HG02798 (cell line): ENCODE data around the gene CCRL2.
"Not testable (repeated sequence)": the region's sequence is repeated elsewhere in the genome, so short reads cannot be mapped to it uniquely, and the experiment has no call there.

Experiments
- ATAC-seq: cut with Tn5 transposase; IDR thresholded peaks from one replicate; pipeline ENCODE4 v1.9.1; 2021; ENCODE audit warnings: mild to moderate bottlenecking; ENCODE audit not compliant: unreplicated experiment, poor library complexity

Gene CCRL2

DNA sequence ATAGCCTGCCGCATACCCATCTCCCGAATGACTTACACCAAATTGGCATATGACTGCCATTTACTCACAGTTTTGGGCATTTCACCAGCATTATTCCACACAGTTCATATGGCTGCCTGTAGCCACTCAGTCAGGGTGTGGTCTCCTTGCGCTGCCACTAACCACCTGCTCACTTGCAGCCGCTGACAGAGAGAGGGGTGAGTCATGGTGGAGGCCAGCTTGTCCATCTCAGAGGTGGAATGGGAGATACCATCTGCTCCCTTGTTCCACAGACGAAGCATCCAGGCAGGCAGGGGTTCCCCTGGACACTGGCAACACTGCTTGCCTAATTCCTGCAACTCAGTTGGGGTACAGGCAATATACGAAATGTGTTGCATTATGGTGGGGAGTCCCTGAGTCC is 15.6 kb downstream of the CCRL2 start:
- no peak for ATAC-seq

DNA sequence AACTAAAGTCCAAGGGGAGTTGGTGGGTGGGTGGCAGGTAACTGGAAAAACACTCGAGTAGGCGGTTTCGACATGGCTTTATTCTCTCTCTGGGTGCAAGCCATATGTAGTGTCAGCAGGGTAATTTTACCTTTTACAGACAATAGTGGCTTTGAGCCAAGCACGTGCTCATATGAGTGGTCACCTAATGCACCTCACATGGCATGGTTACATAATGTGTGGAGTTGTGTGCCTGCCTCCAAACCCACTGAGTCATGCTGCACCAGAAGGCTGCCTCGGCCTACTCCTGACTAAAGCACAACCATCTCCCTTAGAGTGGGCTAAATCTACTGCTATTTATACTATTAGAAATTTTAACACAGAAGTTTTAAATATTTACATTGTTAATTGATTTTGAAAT is 16.5 kb downstream of the CCRL2 start:
- no peak for ATAC-seq

DNA sequence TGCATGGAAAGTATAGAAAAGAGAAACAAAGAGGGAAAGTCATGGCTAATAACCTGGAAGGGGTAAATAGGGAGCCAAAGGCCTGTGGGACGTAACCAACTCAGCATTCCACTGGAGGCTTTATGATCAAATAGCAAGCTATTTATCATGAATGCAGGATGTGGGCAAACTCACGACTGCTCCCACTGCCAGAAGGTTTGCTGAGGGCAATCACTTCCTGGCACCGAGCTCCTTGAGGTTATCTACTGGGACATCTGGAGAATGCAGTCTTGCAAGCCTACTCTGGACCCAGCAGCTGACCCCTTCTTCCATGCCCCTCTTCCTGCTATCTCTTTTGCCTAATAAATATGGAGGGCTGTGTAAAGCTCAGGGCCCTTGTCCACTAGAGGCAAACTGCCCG is 19.4 kb downstream of the CCRL2 start:
- not testable (repeated sequence) for ATAC-seq

DNA sequence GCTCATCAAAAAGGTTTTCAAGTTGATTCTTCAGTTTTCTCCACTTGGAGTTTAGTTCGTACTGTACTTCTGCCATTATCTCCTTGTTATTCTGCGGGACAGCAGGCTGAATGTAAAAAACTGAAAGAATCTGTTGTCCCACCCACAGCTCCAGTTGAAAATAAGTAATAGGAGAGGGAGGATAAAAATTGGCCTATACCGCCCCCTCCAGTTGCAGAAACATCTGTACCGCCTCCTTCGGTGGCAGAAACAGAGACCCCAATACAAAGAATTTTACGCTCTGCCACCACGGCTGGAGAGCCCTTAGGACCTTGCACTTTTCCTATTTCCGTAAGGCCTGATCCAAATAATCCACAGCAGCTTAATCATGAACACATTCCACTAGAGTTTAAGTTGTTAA is 20.3 kb downstream of the CCRL2 start:
- ATAC-seq, result not testable (repeated sequence)

DNA sequence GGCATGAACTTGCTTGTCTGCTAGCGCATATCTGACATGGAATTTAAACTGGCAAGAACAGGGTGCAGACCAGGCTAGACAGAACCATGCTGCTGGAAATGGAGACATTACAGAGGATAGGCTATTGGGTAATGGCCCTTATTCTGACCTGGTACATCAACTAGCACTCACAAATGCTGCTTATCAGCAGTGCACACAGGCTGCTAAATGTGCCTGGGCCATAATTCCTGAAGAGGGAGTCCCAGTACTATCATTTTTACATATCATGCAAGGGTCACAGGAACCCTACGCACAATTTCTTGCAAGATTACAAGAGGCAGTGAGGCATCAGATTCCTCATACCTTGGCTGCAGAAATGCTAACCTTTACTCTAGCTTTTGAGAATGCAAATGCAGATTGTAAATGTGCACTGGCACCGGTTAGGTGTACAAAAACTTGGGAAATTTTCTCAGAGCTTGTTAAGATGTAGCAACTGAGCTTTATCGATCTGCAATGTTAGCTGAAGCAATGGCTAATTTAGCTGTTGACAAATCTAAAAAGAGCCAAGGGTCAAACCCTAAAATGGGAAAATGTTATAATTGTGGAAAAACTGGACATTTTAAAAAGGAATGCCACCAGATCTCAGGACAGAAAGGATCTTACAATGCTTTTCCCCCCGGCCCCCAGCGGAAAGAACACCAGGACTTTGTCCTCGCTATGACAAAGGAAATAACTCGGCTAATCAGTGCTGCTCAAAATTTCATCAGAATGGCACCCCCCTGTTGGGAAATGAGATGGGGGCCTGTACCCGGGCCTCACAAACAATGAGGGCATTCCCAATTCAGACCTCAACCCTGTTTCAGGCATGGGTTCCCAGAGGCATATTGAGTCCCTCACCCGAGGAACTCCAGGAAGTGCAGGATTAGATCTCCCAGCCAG is 21.1 kb downstream of the CCRL2 start:
- ATAC-seq, result no peak

DNA sequence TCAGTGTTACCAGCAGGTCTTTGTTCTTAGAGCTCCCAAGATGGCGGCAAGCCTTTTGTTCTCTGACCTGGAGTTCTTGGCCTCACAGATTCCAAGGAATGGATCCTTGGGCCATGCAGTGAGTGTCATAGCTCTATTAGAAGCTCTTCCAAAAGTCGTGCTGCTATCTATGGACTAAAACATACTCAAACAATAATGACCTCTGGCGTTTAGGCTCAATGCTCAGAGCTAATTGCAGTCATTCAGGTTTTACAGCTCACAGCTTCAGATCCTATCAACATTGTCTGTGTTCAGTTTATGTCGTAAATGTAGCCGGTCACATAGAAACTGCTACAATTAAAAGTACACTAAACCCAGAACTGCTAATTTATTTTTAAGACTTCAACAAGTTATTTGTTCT is 22.2 kb downstream of the CCRL2 start:
- no peak for ATAC-seq

DNA sequence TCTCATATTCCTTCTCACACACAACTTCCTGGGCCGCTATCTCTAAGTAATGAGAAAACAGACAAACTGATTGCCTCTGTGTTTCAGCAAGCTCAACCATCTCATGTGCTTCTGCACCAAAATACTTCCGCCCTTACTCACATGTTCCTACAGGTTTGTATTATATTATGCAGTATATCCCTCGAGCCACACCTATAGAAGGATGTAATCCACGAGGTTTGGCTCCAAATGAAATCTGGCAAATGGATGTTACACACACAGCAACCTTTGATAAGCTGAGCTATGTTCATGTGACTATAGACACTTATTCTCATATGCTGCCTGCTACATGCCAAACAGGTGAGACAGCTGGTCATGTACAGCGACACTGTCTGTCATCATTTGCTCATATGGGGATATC is 22.6 kb downstream of the CCRL2 start:
- ATAC-seq, result no peak

DNA sequence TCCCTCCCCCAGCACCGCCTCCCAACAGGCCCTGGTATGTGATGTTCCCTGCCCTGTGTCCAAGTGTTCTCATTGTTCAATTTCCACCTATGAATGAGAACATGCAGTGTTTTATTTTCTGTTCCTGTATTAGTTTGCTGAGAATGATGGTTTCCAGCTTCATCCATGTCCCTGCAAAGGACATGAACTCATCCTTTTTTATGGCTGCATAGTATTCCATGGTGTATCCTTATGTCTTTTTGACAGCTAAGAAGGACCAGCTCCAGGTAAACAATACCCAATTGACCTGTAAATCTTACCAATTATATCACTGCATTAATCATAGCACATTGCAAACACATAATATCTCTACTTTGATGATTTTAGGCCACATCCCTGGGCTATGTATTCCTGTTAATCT is 23.8 kb downstream of the CCRL2 start:
- not testable (repeated sequence) for ATAC-seq

DNA sequence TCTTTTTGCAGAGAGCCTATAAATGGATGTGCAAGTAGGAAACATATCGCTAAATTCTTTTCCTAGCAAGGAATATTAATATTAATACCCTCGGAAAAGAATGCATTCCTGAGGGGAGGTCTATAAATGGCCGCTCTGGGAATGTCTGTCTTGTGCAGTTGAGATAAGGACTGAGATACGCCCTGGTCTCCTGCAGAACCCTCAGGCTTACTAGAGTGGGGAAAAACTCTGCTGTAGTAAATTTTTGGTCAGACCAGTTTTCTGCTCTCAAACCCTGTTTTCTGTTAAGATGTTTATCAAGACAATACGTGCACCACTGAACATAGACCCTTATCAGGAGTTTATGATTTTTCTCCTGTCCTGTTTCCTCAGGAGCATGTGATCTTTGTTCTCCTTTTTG is 24.8 kb downstream of the CCRL2 start:
- not testable (repeated sequence) for ATAC-seq

DNA sequence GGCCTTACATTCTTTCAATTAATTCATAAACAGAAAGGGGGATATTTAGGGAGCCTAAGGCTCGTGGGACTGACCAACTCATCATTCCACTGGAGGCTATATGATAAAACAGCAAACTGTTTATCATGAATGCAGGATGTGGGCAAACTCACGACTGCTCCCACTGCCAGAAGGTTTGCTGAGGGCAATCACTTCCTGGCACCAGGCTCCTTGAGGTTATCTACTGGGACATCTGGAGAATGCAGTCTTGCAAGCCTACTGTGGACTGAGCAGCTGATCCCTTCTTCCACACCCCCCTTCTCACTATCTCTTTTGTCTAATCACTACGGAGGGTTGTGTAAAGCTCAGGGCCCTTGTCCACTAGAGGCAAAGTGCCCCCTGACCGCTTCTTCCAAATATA is 26.1 kb downstream of the CCRL2 start:
- not testable (repeated sequence) for ATAC-seq

DNA sequence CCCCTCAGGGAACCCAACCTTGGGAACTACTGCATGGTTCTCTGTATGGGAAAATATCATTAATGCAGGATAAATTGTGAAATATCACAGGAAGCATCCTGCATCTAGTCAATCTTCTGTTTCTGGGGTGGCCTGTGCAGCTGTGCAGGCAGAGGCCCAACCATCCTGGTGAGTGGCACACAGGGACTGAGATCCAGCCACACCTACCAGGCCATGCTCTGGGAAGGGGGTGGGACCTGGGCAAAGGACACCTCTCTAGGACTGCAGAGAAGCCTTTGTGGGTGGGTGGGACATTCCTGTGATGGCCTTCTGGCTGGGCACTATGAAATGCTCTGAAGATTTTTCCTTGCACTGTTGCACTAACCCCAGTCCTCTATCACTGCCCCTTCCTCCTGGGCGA is 26.8 kb downstream of the CCRL2 start:
- ATAC-seq, result no peak

DNA sequence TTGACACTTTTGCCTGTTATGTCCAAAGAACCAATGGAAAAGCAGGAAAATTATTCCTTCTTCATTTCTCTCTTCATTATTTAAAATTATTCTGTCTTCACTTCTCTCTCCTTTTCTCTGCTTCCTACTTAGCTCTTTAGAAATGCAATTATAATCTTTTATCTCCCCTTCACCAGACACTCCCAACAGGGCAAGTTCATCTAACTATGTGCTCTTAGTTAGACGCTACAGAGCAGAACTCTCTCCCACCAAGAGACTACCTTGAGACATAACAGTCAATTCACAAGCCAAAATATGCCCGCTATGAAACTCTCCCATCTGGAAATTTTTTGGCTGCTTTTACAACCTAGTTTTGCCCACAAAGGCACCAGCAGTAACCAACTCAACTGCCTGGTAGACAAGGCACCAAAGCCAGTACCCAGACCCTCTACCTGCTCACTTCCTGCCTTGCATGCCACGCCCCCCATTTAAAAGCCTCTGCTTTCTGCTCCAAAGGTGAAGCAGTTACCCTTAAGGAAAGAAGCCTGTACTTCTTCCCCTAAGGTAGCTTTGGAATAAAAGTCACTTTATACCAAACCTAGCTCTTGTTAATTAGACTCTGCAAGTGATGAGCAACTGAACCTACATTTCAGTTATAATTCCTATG is 28.1 kb downstream of the CCRL2 start:
- no peak for ATAC-seq

DNA sequence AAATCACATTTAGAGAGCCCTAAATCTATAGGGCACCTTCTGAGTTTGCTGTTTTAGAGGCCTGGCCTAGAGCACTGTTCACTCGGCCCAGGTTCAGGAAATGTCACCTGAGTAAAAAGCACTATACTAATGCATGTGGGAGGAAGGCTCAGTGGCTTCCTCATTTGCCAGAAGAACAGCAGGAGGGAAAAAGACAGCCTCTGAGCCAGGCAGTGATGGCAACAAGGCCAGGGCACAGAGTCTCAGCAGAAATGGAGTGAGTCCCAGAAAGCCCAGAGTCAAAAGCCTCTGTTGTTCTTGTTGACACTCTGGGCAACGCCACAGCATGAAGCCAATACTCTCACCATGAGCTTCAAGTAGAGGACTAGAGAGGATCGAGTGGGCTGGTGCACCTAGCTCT is 31.8 kb downstream of the CCRL2 start:
- ATAC-seq, result no peak

DNA sequence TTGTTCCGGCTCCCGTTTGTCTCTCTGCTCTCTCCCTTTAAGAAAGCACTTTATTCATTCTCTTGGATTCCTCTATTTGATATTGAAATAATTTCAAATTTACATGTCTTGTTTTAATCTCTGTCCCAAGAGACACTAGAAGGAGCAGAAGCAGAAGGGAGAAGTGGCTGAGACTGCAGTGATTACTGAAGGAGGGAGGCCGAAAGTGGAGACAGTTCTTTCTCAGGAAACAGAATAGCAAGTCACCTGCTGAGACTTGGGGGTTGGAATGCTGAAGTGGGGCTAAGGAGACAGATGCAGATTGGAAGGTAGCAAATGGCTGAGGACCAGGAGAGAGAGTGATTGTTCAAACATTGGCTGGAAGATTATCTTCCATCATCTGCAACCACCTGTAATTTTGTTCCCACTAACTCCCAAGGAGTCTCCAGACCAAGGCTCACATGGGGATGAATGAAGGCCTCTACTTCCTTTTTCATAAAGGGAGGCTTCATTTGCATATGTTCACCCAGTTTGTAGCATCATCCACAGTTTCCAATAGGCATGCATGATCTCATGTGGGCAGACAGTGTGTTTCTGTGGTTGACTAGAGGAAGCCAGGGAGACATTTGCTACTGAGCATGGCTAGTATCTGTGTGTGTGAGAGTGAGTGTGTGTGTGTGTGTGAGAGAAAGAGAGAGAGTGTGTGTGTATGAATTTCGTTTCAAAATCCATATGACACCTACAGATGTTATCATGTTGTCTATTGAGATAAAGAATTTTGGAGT is 33.7 kb downstream of the CCRL2 start:
- no peak for ATAC-seq

DNA sequence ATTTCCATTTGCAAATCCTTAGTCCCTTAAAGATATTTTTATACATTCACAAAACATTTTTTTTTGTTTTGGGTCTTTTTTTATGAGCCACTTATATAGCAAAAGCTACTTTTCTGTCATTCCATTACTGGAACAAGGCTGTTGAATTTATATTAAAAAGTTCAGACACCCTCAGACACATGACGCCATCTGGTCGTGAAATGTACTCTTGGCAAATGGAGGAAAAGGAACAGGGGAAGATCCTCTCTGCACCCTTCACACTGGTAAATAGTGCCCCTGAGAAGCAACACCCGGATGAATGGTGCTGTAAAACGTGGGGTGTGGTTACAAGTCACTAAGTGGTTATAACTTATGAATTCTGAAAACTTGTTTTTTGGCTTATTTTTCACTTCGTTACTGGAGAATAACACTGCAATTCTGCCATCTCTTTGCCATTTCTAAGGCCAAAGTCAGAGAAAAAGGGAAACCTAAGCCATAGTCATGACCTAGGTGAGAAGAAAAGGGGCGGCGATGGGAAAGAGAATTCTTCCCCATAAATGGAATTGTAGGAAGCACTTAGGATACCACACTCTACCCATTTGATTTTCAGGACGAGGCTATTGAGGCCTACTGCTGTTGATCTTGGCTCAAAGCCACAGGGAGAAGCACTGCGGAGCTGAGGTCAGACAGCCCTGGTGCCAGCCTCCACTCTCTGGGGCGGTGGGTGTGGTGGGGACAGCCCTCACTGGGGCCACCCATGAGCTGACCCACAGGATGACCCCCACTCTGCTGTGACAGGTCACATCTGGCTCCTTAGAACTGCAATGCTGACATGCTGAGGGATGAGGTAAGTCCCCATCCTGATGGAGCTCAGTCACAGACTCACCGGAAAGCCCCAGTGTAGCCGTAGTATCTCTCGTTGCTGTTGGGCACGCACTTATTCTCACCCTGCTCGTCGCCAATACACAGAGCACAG is 35.8 kb downstream of the CCRL2 start:
- ATAC-seq, result no peak

DNA sequence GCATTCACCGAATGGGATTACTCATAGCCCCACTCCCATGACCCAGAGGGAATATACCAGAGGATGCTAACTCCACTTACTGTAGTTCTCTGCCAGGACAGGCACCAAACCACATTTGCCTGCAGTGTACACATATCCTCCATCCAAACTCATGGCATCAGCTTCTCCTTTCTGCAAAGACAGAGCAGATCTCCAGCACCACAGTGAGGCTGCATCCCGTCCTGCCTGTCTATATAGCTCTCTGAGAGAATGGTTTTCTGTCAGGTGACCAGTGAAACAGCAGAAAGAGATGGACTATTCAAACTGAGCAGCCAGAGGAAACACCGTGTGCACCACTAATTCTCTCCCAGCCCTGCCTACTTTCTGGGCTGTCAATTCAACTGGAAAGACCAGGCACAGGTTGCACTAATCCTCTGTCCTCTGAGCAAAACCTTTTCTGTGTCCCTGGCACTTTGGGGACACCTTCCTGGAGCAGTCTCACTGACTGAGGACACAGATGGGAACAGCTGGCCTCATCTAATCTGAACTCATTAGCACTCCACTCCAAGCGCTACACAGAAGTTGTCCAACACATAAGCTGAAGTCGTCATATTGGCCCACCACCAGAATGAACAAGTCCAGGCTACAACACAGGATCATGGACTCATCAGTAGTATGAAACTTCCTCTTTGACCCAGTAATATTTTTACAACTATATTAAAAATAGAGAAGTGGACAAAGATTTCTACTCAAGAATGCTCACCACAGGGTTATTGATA is 40.3 kb downstream of the CCRL2 start:
- no peak for ATAC-seq

DNA sequence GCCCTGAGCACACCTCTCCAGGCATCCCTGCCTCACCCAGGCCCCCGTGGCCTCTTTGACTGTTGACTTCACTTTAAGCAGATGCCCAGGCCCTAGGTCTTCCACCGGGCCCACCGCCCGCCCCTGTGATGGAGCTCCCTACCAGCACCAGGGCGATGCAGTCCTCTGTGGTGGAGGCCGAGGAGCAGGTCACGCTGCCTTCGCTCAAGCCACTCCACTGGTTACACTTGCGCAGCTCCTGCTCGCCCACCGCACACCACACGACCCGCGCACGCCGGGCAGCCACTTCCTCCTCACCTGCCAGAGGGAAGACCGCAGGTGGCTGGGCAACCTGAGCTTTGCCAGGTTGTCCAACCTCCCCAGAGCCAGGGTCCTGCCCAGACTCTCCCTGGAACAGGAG is 41.7 kb downstream of the CCRL2 start:
- no peak for ATAC-seq

DNA sequence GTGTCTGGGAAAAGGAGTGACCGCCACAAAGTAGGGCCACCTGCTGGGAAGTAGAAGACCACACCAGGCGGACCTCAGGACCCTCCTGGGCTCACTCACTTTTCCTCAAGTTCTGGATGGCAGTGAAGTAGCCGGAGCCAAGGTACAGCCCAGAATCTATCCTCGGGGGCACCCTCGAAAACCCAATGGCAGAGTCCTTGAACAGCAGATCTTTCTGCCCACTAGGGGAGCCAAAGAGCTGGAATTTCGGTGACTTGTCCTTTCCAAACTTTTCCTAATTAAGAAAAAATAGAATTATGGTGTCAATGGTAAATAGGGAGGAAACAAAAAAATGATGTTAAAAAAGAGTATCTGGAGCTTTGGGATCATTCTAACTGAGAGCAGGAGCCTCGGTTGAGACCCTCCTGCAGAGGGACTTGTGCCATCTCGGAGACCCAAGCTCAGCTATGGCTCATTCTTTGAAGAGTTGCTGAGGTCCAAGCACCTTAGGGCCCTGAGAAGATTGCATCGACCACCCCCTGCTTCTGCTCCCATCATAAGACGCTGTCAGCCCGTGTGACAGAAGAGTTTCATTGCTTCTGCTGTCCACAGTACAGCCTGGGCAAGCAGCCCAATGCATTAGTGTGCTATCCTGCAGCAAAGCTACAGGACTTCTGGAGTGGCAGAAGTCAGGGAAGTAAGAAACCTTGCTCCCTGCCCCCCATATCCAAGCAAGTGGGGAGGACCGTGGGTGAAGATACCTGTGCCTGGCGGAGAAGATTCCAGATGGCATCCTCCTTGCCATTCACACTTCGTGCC is 42.9 kb downstream of the CCRL2 start:
- no peak for ATAC-seq
